ENCODE data around the gene RAB17.

Gene RAB17

GRCh38 chr2:237540223-237540775 lies 50.2 kb downstream of the RAB17 start:
- no peak for FAIRE-seq
- DNase-seq (ENCODE audit: insufficient read length, low spot score), result no peak

GRCh38 chr2:237539681-237540080 lies 50.9 kb downstream of the RAB17 start:
- FAIRE-seq, result no peak
- DNase-seq (ENCODE audit: insufficient read length, low spot score), result no peak

GRCh38 chr2:237538901-237539300 lies 51.6 kb downstream of the RAB17 start:
- no peak for DNase-seq (ENCODE audit: insufficient read length, low spot score)
- no peak for FAIRE-seq

- FAIRE-seq (no peak), DNase-seq (ENCODE audit: insufficient read length, low spot score) (no peak)
Observed at GRCh38 chr2:237538001-237538720, 52.4 kb downstream of the RAB17 start.

- FAIRE-seq (no peak), DNase-seq (ENCODE audit: insufficient read length, low spot score) (no peak)
Observed at GRCh38 chr2:237536617-237537016, 53.9 kb downstream of the RAB17 start.

- no peak for FAIRE-seq
- no peak for DNase-seq (ENCODE audit: insufficient read length, low spot score)
Observed at GRCh38 chr2:237536083-237536415, 54.5 kb downstream of the RAB17 start.

- FAIRE-seq (peak; percentile 48), DNase-seq (ENCODE audit: insufficient read length, low spot score) (no peak)
Observed at GRCh38 chr2:237535385-237536082, 55.0 kb downstream of the RAB17 start.

GRCh38 chr2:237534380-237534779 lies 56.2 kb downstream of the RAB17 start:
- FAIRE-seq (no peak), DNase-seq (ENCODE audit: insufficient read length, low spot score) (no peak)

- DNase-seq (ENCODE audit: insufficient read length, low spot score), result no peak
- peak; percentile 31 for FAIRE-seq
Observed at GRCh38 chr2:237533668-237534161, 56.8 kb downstream of the RAB17 start.

GRCh38 chr2:237532160-237532559 lies 58.4 kb downstream of the RAB17 start:
- peak; percentile 62 for FAIRE-seq
- peak; percentile 52 for DNase-seq (ENCODE audit: insufficient read length, low spot score)

- no peak for FAIRE-seq
- no peak for DNase-seq (ENCODE audit: insufficient read length, low spot score)
Observed at GRCh38 chr2:237530472-237531433, 59.8 kb downstream of the RAB17 start.

GRCh38 chr2:237529452-237530402 lies 60.8 kb downstream of the RAB17 start:
- no peak for FAIRE-seq

GRCh38 chr2:237527766-237528165 lies 62.8 kb downstream of the RAB17 start:
- FAIRE-seq, result no peak
- DNase-seq (ENCODE audit: insufficient read length, low spot score), result no peak

More at GRCh38 chr2:237529452-237530402, 60.8 kb downstream of the RAB17 start:
- no peak for DNase-seq (ENCODE audit: insufficient read length, low spot score)

- FAIRE-seq (no peak), DNase-seq (ENCODE audit: insufficient read length, low spot score) (no peak)
Observed at GRCh38 chr2:237527233-237527632, 63.3 kb downstream of the RAB17 start.

- DNase-seq (ENCODE audit: insufficient read length, low spot score), result no peak
- no peak for FAIRE-seq
Observed at GRCh38 chr2:237525559-237526157, 64.9 kb downstream of the RAB17 start.

GRCh38 chr2:237524631-237525030 lies 65.9 kb downstream of the RAB17 start:
- DNase-seq (ENCODE audit: insufficient read length, low spot score) (no peak), FAIRE-seq (no peak)

Data from HTR-8/SVneo (cell line).